NCI-H2107 (cell line): ENCODE results near the gene UBL4B.

Experiments used
- DNase-seq: peaks from one replicate; lab custom pipeline; 2025; lab: John Stamatoyannopoulos, UW

The UBL4B gene

DNA sequence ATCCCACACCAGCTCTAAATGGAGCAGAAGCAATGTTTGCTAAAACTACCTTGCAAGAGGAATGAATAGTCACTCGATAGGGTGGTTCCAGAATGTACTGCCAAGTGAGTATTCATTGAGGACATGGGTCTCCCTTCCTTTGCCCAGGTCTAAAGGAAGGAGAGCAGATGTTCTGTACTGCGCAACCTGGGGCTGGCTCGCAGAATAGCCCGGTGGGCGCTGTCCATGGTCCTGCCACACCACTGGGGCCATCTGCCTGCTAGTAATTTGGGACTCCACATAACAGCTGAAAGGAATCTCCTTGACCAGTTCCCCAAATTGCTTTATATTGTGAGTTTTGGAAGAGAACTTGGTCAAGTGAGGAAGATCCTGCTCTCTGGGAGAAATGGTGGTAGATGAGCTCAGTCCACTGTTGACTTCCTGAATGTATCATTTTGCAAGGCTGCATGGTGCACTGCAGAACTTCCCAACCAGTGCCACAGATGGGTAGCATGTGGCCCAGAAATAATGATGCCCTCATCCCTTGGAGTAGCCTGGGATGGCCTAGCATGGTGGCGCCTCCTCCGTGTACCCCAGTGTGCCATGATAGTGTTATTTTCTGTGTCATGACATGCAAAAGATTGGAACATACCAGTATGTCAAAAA is 43.8 kb downstream of the UBL4B start:
- no peak for DNase-seq

DNA sequence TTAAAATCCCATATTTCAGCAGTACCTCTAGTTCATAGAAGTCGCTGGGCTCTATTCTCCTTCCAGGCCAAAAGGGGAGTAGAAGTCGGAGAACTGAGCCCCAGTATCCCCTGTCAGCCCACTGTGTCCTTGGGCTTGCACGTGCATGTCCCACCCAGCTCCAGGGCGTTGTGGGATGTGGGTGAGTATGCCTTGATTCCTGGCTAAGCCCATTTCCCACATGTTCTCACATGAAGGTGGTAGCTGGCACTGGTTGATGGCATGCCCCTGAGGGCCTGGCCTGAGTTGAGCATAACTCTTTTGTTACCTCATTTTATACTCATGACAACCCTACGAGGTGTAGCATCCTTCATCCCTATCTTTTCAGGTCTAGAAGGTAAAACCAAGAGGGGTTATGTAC is 46.0 kb downstream of the UBL4B start:
- DNase-seq, result no peak

DNA sequence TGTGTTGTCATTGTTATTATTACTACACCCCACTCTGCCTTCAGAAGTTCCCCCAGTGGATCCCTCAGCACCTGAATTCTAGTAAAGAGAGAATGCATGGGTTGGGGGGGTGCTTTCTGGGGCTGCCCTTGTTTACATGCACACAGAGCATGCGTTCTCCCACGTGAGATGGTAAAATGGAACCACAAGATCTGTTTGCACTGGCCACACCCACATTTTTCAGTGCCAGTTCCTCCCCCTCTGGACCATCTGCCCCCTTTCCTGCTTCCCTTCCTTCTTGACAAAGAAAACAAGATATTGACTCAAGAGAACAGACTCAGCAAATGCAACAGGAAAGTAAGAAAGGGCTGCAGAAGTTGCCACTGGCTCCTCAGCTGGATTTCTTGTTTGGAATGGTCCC is 46.9 kb downstream of the UBL4B start:
- DNase-seq, result no peak

DNA sequence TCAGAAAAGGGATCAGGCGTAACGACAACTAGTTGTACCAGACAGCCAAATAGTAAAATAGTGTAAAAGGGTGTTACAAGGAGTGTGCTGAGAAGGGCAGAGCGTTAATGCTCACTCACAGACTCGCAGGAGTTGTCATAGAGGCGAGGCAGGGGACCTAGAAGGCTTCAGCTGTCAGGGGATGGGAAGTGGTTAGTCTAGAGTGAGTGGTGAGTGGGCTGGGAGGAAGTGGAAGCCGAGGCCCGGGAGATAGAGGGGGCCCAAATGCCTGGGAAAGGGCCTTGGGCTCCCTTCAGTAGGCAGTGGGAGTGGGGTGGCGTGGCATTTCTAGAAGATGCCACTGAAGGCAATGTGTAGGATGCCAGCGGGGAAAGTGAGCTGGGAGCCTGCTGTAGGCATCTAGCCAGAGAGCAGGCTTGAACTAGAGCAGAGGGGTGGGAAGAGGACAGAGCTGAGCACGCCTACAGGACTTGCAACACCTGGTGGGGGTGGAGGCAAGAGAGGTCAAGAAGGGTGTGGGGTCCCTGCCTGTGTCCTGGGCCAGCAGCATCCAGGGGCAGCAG is 48.4 kb downstream of the UBL4B start:
- no peak for DNase-seq

DNA sequence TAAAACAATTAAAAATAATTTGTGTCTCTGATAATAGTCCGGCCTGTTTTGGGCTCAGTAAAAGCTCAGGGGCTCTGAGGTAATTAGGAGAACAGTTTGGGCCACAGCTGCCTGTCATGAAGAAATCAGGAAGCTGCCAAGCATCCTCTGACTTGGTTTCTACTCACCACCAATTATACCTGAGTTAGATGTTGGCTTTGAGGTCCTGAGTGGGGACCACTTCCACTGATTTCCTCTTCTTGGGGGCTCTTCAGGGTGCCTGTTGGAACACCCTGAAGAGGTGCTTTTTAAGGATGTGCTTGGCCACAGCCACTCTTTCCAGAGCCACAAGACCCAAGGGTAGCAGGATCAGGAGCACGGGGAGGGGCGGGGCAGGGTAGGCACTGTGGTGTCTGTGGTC is 48.9 kb downstream of the UBL4B start:
- no peak for DNase-seq

DNA sequence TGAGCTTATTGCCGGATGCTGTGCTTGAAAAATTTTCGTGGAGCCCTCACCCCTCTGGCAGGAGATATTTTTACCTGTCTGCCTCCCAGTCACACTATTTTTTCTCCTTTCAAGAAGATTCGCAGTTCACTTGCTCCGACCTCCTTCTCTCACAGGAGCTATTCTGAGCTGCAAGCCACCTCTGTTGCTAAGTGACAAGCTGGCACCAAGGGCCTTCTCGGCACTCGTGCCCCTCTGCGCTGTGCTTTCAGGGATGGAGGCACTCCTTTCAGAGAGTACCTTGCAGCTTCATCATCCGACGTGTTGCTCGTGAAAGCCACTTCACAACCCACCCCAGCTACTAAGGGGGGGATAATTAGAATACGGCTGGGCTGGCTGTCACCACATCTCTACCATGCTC is 49.6 kb downstream of the UBL4B start:
- no peak for DNase-seq
